GM23338 (cell line): ENCODE results near the gene IDH2. TPM values are rescaled to one million over a fixed set of nuclear protein-coding genes. Genes with fewer than 3 reads are reported as not detected.

Experiments
- ATAC-seq: fragments of 200-7000 bp; cut with Tn5 transposase; 3 replicates; pipeline ENCODE4 v1.9.1; 2020
- DNase-seq: peaks from one replicate; pipeline ENCODE4 v3.0.0-alpha.2; 2015; ENCODE audit warnings: low spot score
- H2AFZ ChIP-seq: fragments of 200-600 bp; sonication (generic); 2 replicates; pipeline ENCODE4 v1.8.0; 2016; ENCODE audit warnings: antibody characterized with exemption, mild to moderate bottlenecking, moderate library complexity
- H3F3A ChIP-seq: fragments of 200-600 bp; sonication (generic); replicated peaks from 2 replicates; pipeline ENCODE4 v1.8.0; 2017; ENCODE audit warnings: antibody characterized with exemption, mixed run types, low read depth
- H3K27ac ChIP-seq: fragments of 200-600 bp; sonication (generic); 2 replicates; pipeline ENCODE4 v1.6.1; 2016; ENCODE audit warnings: low read depth
- H3K27me3 ChIP-seq: fragments of 200-600 bp; sonication (generic); 2 replicates; pipeline ENCODE4 v1.8.0; 2016; ENCODE audit warnings: mild to moderate bottlenecking, mixed run types, moderate library complexity; ENCODE audit not compliant: insufficient read depth
- H3K36me3 ChIP-seq: fragments of 200-600 bp; sonication (generic); 2 replicates; pipeline ENCODE4 v1.8.0; 2016; ENCODE audit warnings: mild to moderate bottlenecking; ENCODE audit not compliant: insufficient read depth
- H3K4me1 ChIP-seq: fragments of 200-600 bp; sonication (generic); 2 replicates; pipeline ENCODE4 v1.8.0; 2016; ENCODE audit warnings: mild to moderate bottlenecking, moderate library complexity; ENCODE audit not compliant: insufficient read depth
- H3K4me2 ChIP-seq: fragments of 200-600 bp; sonication (generic); 2 replicates; pipeline ENCODE4 v1.7.1; 2017; ENCODE audit warnings: mixed run types
- H3K4me3 ChIP-seq: fragments of 200-600 bp; sonication (generic); 2 replicates; pipeline ENCODE4 v1.6.1; 2016; ENCODE audit warnings: mixed run types
- H3K79me2 ChIP-seq: fragments of 200-600 bp; sonication (generic); replicated peaks from 2 replicates; pipeline ENCODE4 v1.8.0; 2017; ENCODE audit warnings: mild to moderate bottlenecking; ENCODE audit not compliant: insufficient read depth
- H3K9me2 ChIP-seq: fragments of 200-600 bp; sonication (generic); 2 replicates; pipeline ENCODE4 v1.8.0; 2017; ENCODE audit not compliant: insufficient read depth
- H4K20me1 ChIP-seq: fragments of 200-600 bp; sonication (generic); replicated peaks from 2 replicates; pipeline ENCODE4 v1.8.0; 2017; ENCODE audit warnings: mild to moderate bottlenecking; ENCODE audit not compliant: insufficient read depth
- H3K27ac Mint-ChIP-seq: 2 replicates; pipeline ENCODE4 v1.8.0; 2020; ENCODE audit warnings: inconsistent platforms, mild to moderate bottlenecking, moderate library complexity, mixed read lengths
- H3K27me3 Mint-ChIP-seq: 3 replicates; pipeline ENCODE4 v1.8.0; 2022; ENCODE audit warnings: low read depth, mild to moderate bottlenecking, moderate library complexity, mixed read lengths, inconsistent platforms; ENCODE audit not compliant: insufficient read depth, poor library complexity
- H3K36me3 Mint-ChIP-seq: 3 replicates; pipeline ENCODE4 v1.8.0; 2021; ENCODE audit warnings: low read depth, mild to moderate bottlenecking, inconsistent platforms, moderate library complexity, mixed read lengths
- H3K4me1 Mint-ChIP-seq: 3 replicates; pipeline ENCODE4 v1.8.0; 2020; ENCODE audit warnings: mild to moderate bottlenecking, inconsistent platforms, mixed read lengths
- H3K4me3 Mint-ChIP-seq: 3 replicates; pipeline ENCODE4 v1.8.0; 2021; ENCODE audit warnings: moderate library complexity, mild to moderate bottlenecking, inconsistent platforms, mixed read lengths
- H3K9me3 Mint-ChIP-seq: 3 replicates; pipeline ENCODE4 v1.8.0; 2020; ENCODE audit warnings: moderate library complexity, mild to moderate bottlenecking, inconsistent platforms, mixed read lengths
- CREB1 ChIP-seq: fragments of 250-450 bp; sonication (Bioruptor Pico); IDR thresholded peaks from 2 replicates; pipeline ENCODE4 v1.5.0; 2020; ENCODE audit warnings: low read depth, mild to moderate bottlenecking, moderate library complexity
- CTCF ChIP-seq, 2 experiments: fragments of 200-600 bp in 1 of 2; sonication (generic) in 1 of 2; conservative IDR thresholded peaks; 2 replicates each; pipeline versions ENCODE4 v1.5.1 to v1.6.1; 2016 to 2017; ENCODE audit warnings: antibody characterized with exemption in 2 of 2, low read depth in 2 of 2, mild to moderate bottlenecking in 2 of 2, moderate library complexity in 1 of 2
- EZH2 ChIP-seq: fragments of 200-600 bp; sonication (generic); IDR thresholded peaks from one replicate; pipeline ENCODE4 v1.8.0; 2017; ENCODE audit warnings: antibody characterized with exemption, mild to moderate bottlenecking, low read depth; ENCODE audit not compliant: unreplicated experiment
- EZH2phosphoT487 ChIP-seq: fragments of 200-600 bp; sonication (generic); IDR thresholded peaks from one replicate; pipeline ENCODE4 v1.8.1; 2018; ENCODE audit warnings: antibody characterized with exemption; ENCODE audit not compliant: unreplicated experiment
- JUNB ChIP-seq: IDR thresholded peaks from one replicate; pipeline ENCODE4 v1.6.1; 2016; ENCODE audit warnings: antibody characterized with exemption; ENCODE audit not compliant: unreplicated experiment
- NANOG ChIP-seq: IDR thresholded peaks from 2 replicates; pipeline ENCODE4 v1.6.1; 2016; ENCODE audit warnings: antibody characterized with exemption, borderline replicate concordance
- POLR2AphosphoS5 ChIP-seq: IDR thresholded peaks from 2 replicates; pipeline ENCODE4 v1.6.1; 2016; ENCODE audit warnings: antibody characterized with exemption, low read depth
- REST ChIP-seq: IDR thresholded peaks from one replicate; pipeline ENCODE4 v1.6.1; 2018; ENCODE audit warnings: antibody characterized with exemption; ENCODE audit not compliant: unreplicated experiment
- STAT1 ChIP-seq: IDR thresholded peaks from one replicate; pipeline ENCODE4 v1.6.1; 2016; ENCODE audit warnings: antibody characterized with exemption; ENCODE audit not compliant: unreplicated experiment
- ZNF331 ChIP-seq: fragments of 250-450 bp; sonication (Bioruptor Pico); IDR thresholded peaks from 2 replicates; pipeline ENCODE4 v1.5.0; 2020; ENCODE audit warnings: low read depth, mild to moderate bottlenecking, moderate library complexity
- polyA plus RNA-seq: library from polyadenylated mRNA; unstranded; fragments of >200 nt; fragmentation: Nextera tagmentation; extraction: Ambion mirVana; gene quantifications from 2 replicates; pipeline ENCODE4 v1.2.1, GENCODE V29; 2016
- total RNA-seq: library from RNA; depleted of rRNA; stranded (reverse); fragments of >200 nt; shearing (Covaris generic); gene quantifications from 2 replicates; pipeline ENCODE4 v1.2.3, GENCODE V29; 2014
- TF ChIP-seq, protein P1 (sequence below): IDR thresholded peaks from 2 replicates; pipeline ENCODE4 v1.6.1; 2016; ENCODE audit warnings: antibody characterized with exemption

IDH2 gene
- total and polyA plus RNA-seq, 2 experiments from 2014 or later = 54.9 to 64.0 TPM

DNA sequence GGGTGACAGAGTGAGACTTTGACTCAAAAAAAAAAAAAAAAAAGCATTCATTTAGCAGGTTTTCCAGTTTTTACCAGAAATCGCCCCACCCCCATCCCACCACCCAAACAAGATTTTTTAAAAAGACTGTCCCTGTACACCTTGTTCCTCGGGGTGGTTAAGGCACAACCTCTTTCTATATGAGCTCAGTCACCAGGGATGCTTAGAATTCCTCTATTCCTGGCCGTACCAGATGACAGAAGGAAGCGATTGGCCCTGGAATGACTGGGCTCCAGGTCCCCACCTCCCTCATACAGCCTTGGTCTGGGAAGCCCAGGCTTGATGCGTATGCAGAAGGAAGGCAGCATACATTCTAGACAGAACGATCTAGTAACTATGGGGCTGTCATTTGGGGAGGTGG lies 25.6 kb downstream of the IDH2 start (continued):
- TF ChIP-seq REST (no peak), ZNF331 (CRISPR knock-in tag) (no peak), CREB1 (no peak), STAT1 (no peak), EZH2phosphoT487 (no peak), POLR2AphosphoS5 (no peak)

- H3K27ac ChIP-seq = peak overlapping the region; percentile 74; the same call in 1 of the 2 replicates
- Mint-ChIP-seq H3K27me3 (no peaks in the 10 kb centered on the region), H3K27ac (peak overlapping the region; percentile 37; the same call in 1 of the 2 replicates), H3K36me3 (peaks cover 24% of the 10 kb centered on the region), H3K9me3 (no peaks in the 10 kb centered on the region), H3K4me3 (no peak overlapping the region; the same call in 2 of the 3 replicates), H3K4me1 (peaks cover 12% of the 10 kb centered on the region; the same call in 2 of the 3 replicates)
- H4K20me1 ChIP-seq = 0 out of 2 replicates have a peak, but pooled peaks cover 3% of the 10 kb centered on the region
- DNase-seq = peak; percentile 66
- no peak overlapping the region for H3K4me3 ChIP-seq
- H2AFZ ChIP-seq = no peak overlapping the region
- 0 out of 2 replicates have a peak, but pooled peaks cover 4% of the 10 kb centered on the region for H3K4me1 ChIP-seq
- 0 out of 2 replicates have a peak, but pooled peaks cover 2% of the 10 kb centered on the region for H3F3A ChIP-seq
- no peak overlapping the region for H3K4me2 ChIP-seq
- H3K36me3 ChIP-seq = peaks cover 6% of the 10 kb centered on the region; the same call in 1 of the 2 replicates
- H3K27me3 ChIP-seq = no peaks in the 10 kb centered on the region
- H3K79me2 ChIP-seq = no peaks in the 10 kb centered on the region
- no peaks in the 10 kb centered on the region for H3K9me2 ChIP-seq
- peak; percentile 76 for ATAC-seq
- TF ChIP-seq NANOG (no peak), STAT1 (no peak), POLR2AphosphoS5 (no peak), JUNB (no peak), CREB1 (no peak), EZH2 (no peak), ZNF331 (CRISPR knock-in tag) (no peak), EZH2phosphoT487 (no peak), CTCF (conservative IDR thresholded peaks at IDR 0.05; ENCODE audit: low read depth in 2 of 2) (no peak)
- TF ChIP-seq, protein P1, sequence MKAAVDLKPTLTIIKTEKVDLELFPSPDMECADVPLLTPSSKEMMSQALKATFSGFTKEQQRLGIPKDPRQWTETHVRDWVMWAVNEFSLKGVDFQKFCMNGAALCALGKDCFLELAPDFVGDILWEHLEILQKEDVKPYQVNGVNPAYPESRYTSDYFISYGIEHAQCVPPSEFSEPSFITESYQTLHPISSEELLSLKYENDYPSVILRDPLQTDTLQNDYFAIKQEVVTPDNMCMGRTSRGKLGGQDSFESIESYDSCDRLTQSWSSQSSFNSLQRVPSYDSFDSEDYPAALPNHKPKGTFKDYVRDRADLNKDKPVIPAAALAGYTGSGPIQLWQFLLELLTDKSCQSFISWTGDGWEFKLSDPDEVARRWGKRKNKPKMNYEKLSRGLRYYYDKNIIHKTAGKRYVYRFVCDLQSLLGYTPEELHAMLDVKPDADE = no peak
These were observed 26.6 kb downstream of the IDH2 start for GRCh38 chr15:90075420-90076289.
